Caco-2 (cell line): ENCODE measurements around the gene FBXO31. TPM values are rescaled to one million over a fixed set of nuclear protein-coding genes. Genes with fewer than 3 reads are reported as not detected.

Source experiments
- BruUV-seq: library from RNA; stranded (reverse); fragments of 400-500 nt; replicated peaks from 2 replicates; lab custom pipeline; 2021; lab: Mats Ljungman, UMichigan
- CTCF ChIA-PET: fragments of 300-600 bp; sonication (Branson Sonifier 250); formaldehyde crosslinking; loops from one replicate; lab custom pipeline; 2022; ENCODE audit warnings: antibody characterized with exemption; lab: Charles Lee
- POLR2A ChIA-PET: fragments of 300-600 bp; sonication (Branson Sonifier 250); formaldehyde crosslinking; loops from one replicate; lab custom pipeline; 2022; ENCODE audit warnings: antibody characterized with exemption; lab: Charles Lee
- DNase-seq, 2 experiments: peaks; one replicate each; pipeline versions ENCODE4 v3.0.0 to v3.0.0-alpha.2; 2020 to 2022
- H3K27me3 ChIP-seq: replicated peaks from 2 replicates; pipeline ENCODE4 v1.6.0; 2011; ENCODE audit warnings: low read length; ENCODE audit not compliant: control insufficient read depth, insufficient read depth
- H3K36me3 ChIP-seq: 2 replicates; pipeline ENCODE4 v1.5.1; 2011; ENCODE audit warnings: low read length; ENCODE audit not compliant: control insufficient read depth, insufficient read depth
- H3K4me1 ChIP-seq: fragments of 250-450 bp; sonication (Bioruptor Pico); 2 replicates; pipeline ENCODE4 v1.5.1; 2020; ENCODE audit warnings: mild to moderate bottlenecking
- H3K4me3 ChIP-seq: 2 replicates; pipeline ENCODE4 v1.5.1; 2011; ENCODE audit warnings: low read depth, mild to moderate bottlenecking, control low read depth, low read length
- H3K9me3 ChIP-seq: fragments of 250-450 bp; sonication (Bioruptor Pico); 2 replicates; pipeline ENCODE4 v1.5.1; 2020; ENCODE audit warnings: mild to moderate bottlenecking, moderate library complexity
- H3K27ac Mint-ChIP-seq: one replicate; pipeline ENCODE4 v1.8.0; 2022; ENCODE audit warnings: mixed read lengths; ENCODE audit not compliant: unreplicated experiment
- H3K27me3 Mint-ChIP-seq: one replicate; pipeline ENCODE4 v1.8.0; 2022; ENCODE audit warnings: mixed read lengths; ENCODE audit not compliant: insufficient read depth, unreplicated experiment
- H3K36me3 Mint-ChIP-seq: one replicate; pipeline ENCODE4 v1.8.0; 2022; ENCODE audit warnings: mild to moderate bottlenecking, mixed read lengths; ENCODE audit not compliant: insufficient read depth, unreplicated experiment
- H3K4me1 Mint-ChIP-seq: one replicate; pipeline ENCODE4 v1.8.0; 2022; ENCODE audit warnings: low read depth, mixed read lengths; ENCODE audit not compliant: unreplicated experiment
- H3K4me3 Mint-ChIP-seq: one replicate; pipeline ENCODE4 v1.8.0; 2022; ENCODE audit warnings: mild to moderate bottlenecking, moderate library complexity, mixed read lengths; ENCODE audit not compliant: unreplicated experiment
- H3K9me3 Mint-ChIP-seq: one replicate; pipeline ENCODE4 v1.8.0; 2022; ENCODE audit warnings: mixed read lengths; ENCODE audit not compliant: unreplicated experiment
- CTCF ChIP-seq, 2 experiments: fragments of 200-600 bp in 1 of 2; IDR thresholded peaks; 1 replicate in 1 of 2; 2 replicates in 1 of 2; pipeline versions ENCODE4 v1.5.1 to v1.8.0; 2011 to 2022; ENCODE audit warnings: antibody characterized with exemption in 1 of 2, control low read depth in 1 of 2, inconsistent platforms in 1 of 2, low read depth in 1 of 2, low read length in 1 of 2, mild to moderate bottlenecking in 1 of 2, moderate library complexity in 1 of 2; ENCODE audit not compliant: insufficient read depth in 1 of 2, severe bottlenecking in 1 of 2, unreplicated experiment in 1 of 2
- intact Hi-C: fragments of 100-400 bp; cut with micrococcal nuclease; formaldehyde crosslinking; loops from one replicate; pipeline ENCODE4 v1.10.0; 2022; ENCODE audit not compliant: unreplicated experiment
- total RNA-seq: library from RNA; stranded (reverse); gene quantifications from 2 replicates; pipeline ENCODE4 v1.2.3, GENCODE V29; 2022

FBXO31 gene
- total RNA-seq, 1 experiment from 2014 or later = 55.6 TPM

GRCh38 chr16:87424266-87424665, 40.7 kb upstream of the FBXO31 start:
- H3K27me3 ChIP-seq = no peaks in the 10 kb centered on the region
- no peak for TF ChIP-seq CTCF (IDR thresholded peaks at IDR 0.05; ENCODE audit: insufficient read depth in 1 of 2, low read depth in 1 of 2, low read length in 1 of 2, severe bottlenecking in 1 of 2, unreplicated experiment in 1 of 2)
- Mint-ChIP-seq H3K4me3 (no peak overlapping the region), H3K4me1 (no peaks in the 10 kb centered on the region), H3K36me3 (peaks cover 34% of the 10 kb centered on the region), H3K9me3 (no peaks in the 10 kb centered on the region), H3K27me3 (no peaks in the 10 kb centered on the region), H3K27ac (no peak overlapping the region)
- POLR2A ChIA-PET = no interaction called here
- no peak overlapping the region for H3K4me3 ChIP-seq
- H3K36me3 ChIP-seq = peaks cover 5% of the 10 kb centered on the region
- no peaks in the 10 kb centered on the region for H3K9me3 ChIP-seq
- no peak for DNase-seq
- H3K4me1 ChIP-seq = no peaks in the 10 kb centered on the region
- intact Hi-C loops = no loop called here
- CTCF ChIA-PET = no interaction called here
- BruUV-seq = no TSS peak

- Mint-ChIP-seq H3K9me3 (no peaks in the 10 kb centered on the region), H3K4me1 (peaks cover 1% of the 10 kb centered on the region), H3K27ac (no peak overlapping the region), H3K4me3 (no peak overlapping the region), H3K36me3 (peaks cover 38% of the 10 kb centered on the region), H3K27me3 (no peaks in the 10 kb centered on the region)
- no peak for DNase-seq
- no peaks in the 10 kb centered on the region for H3K9me3 ChIP-seq
- no peak overlapping the region for H3K4me3 ChIP-seq
- H3K27me3 ChIP-seq = no peaks in the 10 kb centered on the region
- BruUV-seq = no TSS peak
- no peak for TF ChIP-seq CTCF (IDR thresholded peaks at IDR 0.05; ENCODE audit: insufficient read depth in 1 of 2, low read depth in 1 of 2, low read length in 1 of 2, severe bottlenecking in 1 of 2, unreplicated experiment in 1 of 2)
- peaks cover 7% of the 10 kb centered on the region for H3K4me1 ChIP-seq
- CTCF ChIA-PET = no interaction called here
- intact Hi-C loops = no loop called here
- H3K36me3 ChIP-seq = peaks cover 5% of the 10 kb centered on the region
- POLR2A ChIA-PET = no interaction called here
Observed at GRCh38 chr16:87423429-87423828, 39.9 kb upstream of the FBXO31 start.

- no peak for DNase-seq
- ChIA-PET CTCF (no interaction called here), POLR2A (no interaction called here)
- Histone ChIP-seq H3K4me1 (peaks cover 12% of the 10 kb centered on the region), H3K27me3 (no peaks in the 10 kb centered on the region), H3K9me3 (no peaks in the 10 kb centered on the region), H3K4me3 (no peak overlapping the region), H3K36me3 (peaks cover 5% of the 10 kb centered on the region)
- BruUV-seq = no TSS peak
- intact Hi-C loops = no loop called here
- Mint-ChIP-seq H3K9me3 (no peaks in the 10 kb centered on the region), H3K4me1 (peaks cover 10% of the 10 kb centered on the region), H3K36me3 (peaks cover 48% of the 10 kb centered on the region), H3K4me3 (no peak overlapping the region), H3K27ac (no peak overlapping the region), H3K27me3 (no peaks in the 10 kb centered on the region)
- TF ChIP-seq CTCF (IDR thresholded peaks at IDR 0.05; ENCODE audit: insufficient read depth in 1 of 2, low read depth in 1 of 2, low read length in 1 of 2, severe bottlenecking in 1 of 2, unreplicated experiment in 1 of 2) = no peak
Observed at GRCh38 chr16:87422106-87422505, 38.5 kb upstream of the FBXO31 start.
